ENCODE data around the gene KRTDAP.

KRTDAP gene

DNA sequence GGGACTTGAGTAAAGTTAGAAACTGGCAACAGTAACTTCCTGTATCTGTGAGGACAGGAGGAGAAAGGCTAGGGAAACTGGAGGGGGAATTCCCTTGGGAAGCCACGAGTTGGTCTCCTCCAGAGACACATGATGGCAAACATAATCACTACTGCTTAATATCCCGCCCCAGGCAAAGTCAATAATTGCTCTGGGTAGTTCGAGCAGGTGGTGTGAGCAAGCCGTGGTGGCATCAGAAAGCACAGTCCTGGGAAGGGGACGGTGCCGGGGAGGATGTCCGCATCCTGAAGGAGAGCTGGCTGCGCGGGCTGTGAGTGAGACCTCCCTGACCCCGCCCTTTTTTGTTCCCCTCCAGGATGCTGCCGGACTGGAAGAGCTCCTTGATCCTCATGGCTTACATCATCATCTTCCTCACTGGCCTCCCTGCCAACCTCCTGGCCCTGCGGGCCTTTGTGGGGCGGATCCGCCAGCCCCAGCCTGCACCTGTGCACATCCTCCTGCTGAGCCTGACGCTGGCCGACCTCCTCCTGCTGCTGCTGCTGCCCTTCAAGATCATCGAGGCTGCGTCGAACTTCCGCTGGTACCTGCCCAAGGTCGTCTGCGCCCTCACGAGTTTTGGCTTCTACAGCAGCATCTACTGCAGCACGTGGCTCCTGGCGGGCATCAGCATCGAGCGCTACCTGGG is 40.8 kb downstream of the KRTDAP start:
- Histone ChIP-seq H3K36me3 (ENCODE audit: insufficient read depth, low read length) (no peaks in the 10 kb centered on the region), H3K4me3 (ENCODE audit: low read length) (no peak overlapping the region), H3K4me1 (ENCODE audit: insufficient read depth, low read length) (no peaks in the 10 kb centered on the region), H3K9me3 (ENCODE audit: low read length) (no peaks in the 10 kb centered on the region), H2AFZ (ENCODE audit: low read depth, low read length) (no peak overlapping the region), H3K27me3 (ENCODE audit: insufficient read depth, low read length) (peaks cover 21% of the 10 kb centered on the region)

GRCh38 chr19:35447606-35448469 is 42.4 kb downstream of the KRTDAP start, which contains the start of gene FFAR2:
TSS of gene FFAR2 (plus strand) at chr19:35448257. CDS start at chr19:35449715, 1,458 bp downstream.
- no peaks in the 10 kb centered on the region for H3K9me3 ChIP-seq (ENCODE audit: low read length)
- H3K4me1 ChIP-seq (ENCODE audit: insufficient read depth, low read length), result no peaks in the 10 kb centered on the region
- peaks cover 21% of the 10 kb centered on the region for H3K27me3 ChIP-seq (ENCODE audit: insufficient read depth, low read length)
- H3K36me3 ChIP-seq (ENCODE audit: insufficient read depth, low read length), result no peaks in the 10 kb centered on the region
- no peak within 1 kb of the TSS for H3K4me3 ChIP-seq (ENCODE audit: low read length)
- no peak within 1 kb of the TSS for H2AFZ ChIP-seq (ENCODE audit: low read depth, low read length)

GRCh38 chr19:35445826-35446593 is 44.3 kb downstream of the KRTDAP start:
- H3K4me1 ChIP-seq (ENCODE audit: insufficient read depth, low read length), result no peaks in the 10 kb centered on the region
- no peak overlapping the region for H3K4me3 ChIP-seq (ENCODE audit: low read length)
- peaks cover 21% of the 10 kb centered on the region for H3K27me3 ChIP-seq (ENCODE audit: insufficient read depth, low read length)
- no peak overlapping the region for H2AFZ ChIP-seq (ENCODE audit: low read depth, low read length)
- H3K9me3 ChIP-seq (ENCODE audit: low read length), result no peaks in the 10 kb centered on the region
- H3K36me3 ChIP-seq (ENCODE audit: insufficient read depth, low read length), result no peaks in the 10 kb centered on the region

- H3K9me3 ChIP-seq (ENCODE audit: low read length), result no peaks in the 10 kb centered on the region
- H3K27me3 ChIP-seq (ENCODE audit: insufficient read depth, low read length), result peaks cover 21% of the 10 kb centered on the region
- no peaks in the 10 kb centered on the region for H3K36me3 ChIP-seq (ENCODE audit: insufficient read depth, low read length)
- no peak overlapping the region for H3K4me3 ChIP-seq (ENCODE audit: low read length)
- no peaks in the 10 kb centered on the region for H3K4me1 ChIP-seq (ENCODE audit: insufficient read depth, low read length)
- H2AFZ ChIP-seq (ENCODE audit: low read depth, low read length), result no peak overlapping the region
Measured at GRCh38 chr19:35444735-35445134, 45.5 kb downstream of the KRTDAP start.

DNA sequence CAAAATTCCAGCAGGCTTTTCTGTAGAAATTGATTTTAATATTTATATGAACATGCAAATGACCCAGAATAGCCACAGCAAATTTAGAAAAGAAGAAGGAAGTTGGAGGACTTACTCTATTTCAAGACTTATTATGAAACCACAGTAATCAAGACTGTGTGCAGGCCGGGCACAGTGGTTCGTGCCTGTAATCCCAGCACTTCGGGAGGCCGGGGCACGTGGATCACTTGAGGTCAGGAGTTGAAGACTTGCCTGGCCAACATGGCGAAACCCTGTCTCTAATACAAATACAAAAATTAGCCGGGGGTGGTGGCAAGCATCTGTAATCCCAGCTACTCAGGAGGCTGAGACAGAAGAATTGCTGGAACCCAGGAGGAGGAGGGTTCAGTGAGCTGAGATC is 48.2 kb downstream of the KRTDAP start:
- no peak overlapping the region for H2AFZ ChIP-seq (ENCODE audit: low read depth, low read length)
- no peaks in the 10 kb centered on the region for H3K36me3 ChIP-seq (ENCODE audit: insufficient read depth, low read length)
- no peak overlapping the region for H3K4me3 ChIP-seq (ENCODE audit: low read length)
- H3K9me3 ChIP-seq (ENCODE audit: low read length), result no peaks in the 10 kb centered on the region
- no peaks in the 10 kb centered on the region for H3K4me1 ChIP-seq (ENCODE audit: insufficient read depth, low read length)
- peaks cover 16% of the 10 kb centered on the region for H3K27me3 ChIP-seq (ENCODE audit: insufficient read depth, low read length)

GRCh38 chr19:35439921-35440320 is 50.3 kb downstream of the KRTDAP start:
- Histone ChIP-seq H2AFZ (ENCODE audit: low read depth, low read length) (no peak overlapping the region), H3K27me3 (ENCODE audit: insufficient read depth, low read length) (peaks cover 2% of the 10 kb centered on the region), H3K36me3 (ENCODE audit: insufficient read depth, low read length) (no peaks in the 10 kb centered on the region), H3K9me3 (ENCODE audit: low read length) (no peaks in the 10 kb centered on the region), H3K4me1 (ENCODE audit: insufficient read depth, low read length) (no peaks in the 10 kb centered on the region), H3K4me3 (ENCODE audit: low read length) (no peak overlapping the region)

- Histone ChIP-seq H3K4me1 (ENCODE audit: insufficient read depth, low read length) (no peaks in the 10 kb centered on the region), H3K9me3 (ENCODE audit: low read length) (no peaks in the 10 kb centered on the region), H3K4me3 (ENCODE audit: low read length) (no peak overlapping the region), H2AFZ (ENCODE audit: low read depth, low read length) (no peak overlapping the region), H3K36me3 (ENCODE audit: insufficient read depth, low read length) (no peaks in the 10 kb centered on the region), H3K27me3 (ENCODE audit: insufficient read depth, low read length) (peaks cover 8% of the 10 kb centered on the region)
Measured at GRCh38 chr19:35438527-35438926, 51.7 kb downstream of the KRTDAP start.

- H3K36me3 ChIP-seq (ENCODE audit: insufficient read depth, low read length), result no peaks in the 10 kb centered on the region
- H3K4me3 ChIP-seq (ENCODE audit: low read length), result no peak overlapping the region
- H2AFZ ChIP-seq (ENCODE audit: low read depth, low read length), result no peak overlapping the region
- H3K9me3 ChIP-seq (ENCODE audit: low read length), result no peaks in the 10 kb centered on the region
- peaks cover 8% of the 10 kb centered on the region for H3K27me3 ChIP-seq (ENCODE audit: insufficient read depth, low read length)
- H3K4me1 ChIP-seq (ENCODE audit: insufficient read depth, low read length), result no peaks in the 10 kb centered on the region
Measured at GRCh38 chr19:35438096-35438495, 52.2 kb downstream of the KRTDAP start.

DNA sequence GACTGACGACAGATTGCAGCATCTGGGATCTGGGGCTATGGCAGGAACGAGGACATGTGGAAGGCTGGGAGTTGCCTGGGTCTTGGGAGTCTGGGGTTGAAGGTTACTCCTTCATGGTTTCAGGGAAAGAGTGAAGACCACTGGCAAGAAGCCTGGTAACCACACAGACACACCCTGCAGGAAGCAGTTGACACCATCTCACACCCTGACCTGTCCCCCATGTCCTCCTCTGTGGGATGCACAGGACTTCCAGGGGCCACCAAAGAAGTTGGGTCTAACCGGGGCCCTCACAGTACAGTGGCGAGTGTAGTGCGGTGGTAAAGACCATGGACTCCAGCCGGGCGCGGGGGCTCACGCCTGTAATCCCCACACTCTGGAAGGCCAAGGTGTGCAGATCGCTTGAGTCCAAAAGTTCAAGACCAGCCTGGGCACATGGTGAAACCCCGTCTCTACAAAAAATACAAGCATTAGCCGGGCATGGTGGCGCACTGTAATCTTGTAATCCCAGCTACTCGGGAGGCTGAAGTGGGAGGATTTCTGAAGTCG is 52.8 kb downstream of the KRTDAP start:
- H3K4me1 ChIP-seq (ENCODE audit: insufficient read depth, low read length), result no peaks in the 10 kb centered on the region
- no peak overlapping the region for H2AFZ ChIP-seq (ENCODE audit: low read depth, low read length)
- H3K4me3 ChIP-seq (ENCODE audit: low read length), result no peak overlapping the region
- H3K27me3 ChIP-seq (ENCODE audit: insufficient read depth, low read length), result peaks cover 8% of the 10 kb centered on the region
- no peaks in the 10 kb centered on the region for H3K36me3 ChIP-seq (ENCODE audit: insufficient read depth, low read length)
- H3K9me3 ChIP-seq (ENCODE audit: low read length), result no peaks in the 10 kb centered on the region

All from neuron (in vitro differentiated cells).